H1 (cell line): ENCODE measurements around the gene LIPT2. TPM values are rescaled to one million over a fixed set of nuclear protein-coding genes. Genes with fewer than 3 reads are reported as not detected.

ENCODE experiments used
- BCL11A ChIP-seq, 2 experiments: IDR thresholded peaks; one replicate each; pipeline ENCODE4 v1.6.1; 2011; ENCODE audit warnings: low read depth in 2 of 2, low read length in 2 of 2, mild to moderate bottlenecking in 2 of 2
- CEBPB ChIP-seq: IDR thresholded peaks from 2 replicates; pipeline ENCODE4 v1.6.1; 2012; ENCODE audit warnings: low read depth, low read length
- KDM4A ChIP-seq: IDR thresholded peaks from one replicate; pipeline ENCODE4 v1.7.1; 2012; ENCODE audit warnings: low read depth, mild to moderate bottlenecking, moderate library complexity, low read length, inconsistent platforms; ENCODE audit not compliant: severe bottlenecking
- SRF ChIP-seq: IDR thresholded peaks from 2 replicates; pipeline ENCODE4 v1.6.1; 2011; ENCODE audit warnings: mild to moderate bottlenecking, low read depth, low read length, moderate library complexity
- polyA plus RNA-seq, 7 experiments: library from polyadenylated mRNA; depleted of rRNA in 3 of 7; stranded (reverse) in 5 of 7; unstranded in 2 of 7; fragments of >200 nt in 5 of 7; fragments of 200-250 nt in 2 of 7; gene quantifications; 1 replicate in 5 of 7; 2 replicates in 1 of 7; 4 replicates in 1 of 7; pipeline versions ENCODE4 v1.2.1 to v1.2.3, GENCODE V29; 2011 to 2013; ENCODE audit warnings: missing spikeins in 2 of 7, mixed read lengths in 2 of 7
- total RNA-seq: library from RNA; stranded (reverse); fragmentation: NEBNext Ultra II Directional; extraction: Animal tissue kit (Norgen Biotek cat#: 25700); gene quantifications from 2 replicates; pipeline ENCODE4 v1.2.1, GENCODE V29; 2021
- TF ChIP-seq, protein P1 (sequence below): IDR thresholded peaks from 2 replicates; pipeline ENCODE4 v1.6.1; 2012; ENCODE audit warnings: low read length, inconsistent platforms

Gene LIPT2
- total and polyA plus RNA-seq, 2 of the 8 experiments (the other 6 are each of a cell fraction or from before 2014, with no cell fraction given): 6.4 to 16.7 TPM

DNA sequence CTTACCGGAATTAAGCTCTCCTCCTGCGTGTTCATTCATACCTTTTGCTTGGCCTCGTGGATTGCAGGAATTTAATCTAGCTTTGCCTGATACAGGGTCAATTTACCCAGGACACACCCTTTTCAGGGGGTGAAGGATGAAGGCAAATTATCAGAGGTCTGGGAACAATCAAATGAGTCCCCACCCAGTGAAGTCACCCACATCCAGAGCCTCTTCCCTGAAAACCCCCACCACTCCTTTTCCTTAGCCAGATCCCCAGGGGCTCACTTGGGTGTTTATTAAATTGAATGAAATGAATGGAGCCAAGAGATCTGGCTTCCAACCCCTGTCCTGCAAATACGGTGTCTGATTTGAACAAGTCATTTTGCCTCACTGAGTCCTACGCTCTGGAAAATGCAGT, 31.0 kb upstream of the LIPT2 start (continued):
- TF ChIP-seq SRF (no peak), BCL11A (IDR thresholded peaks at IDR 0.05; ENCODE audit: low read depth in 2 of 2, low read length in 2 of 2) (no peak), KDM4A (no peak), CEBPB (no peak)
- TF ChIP-seq, protein P1, sequence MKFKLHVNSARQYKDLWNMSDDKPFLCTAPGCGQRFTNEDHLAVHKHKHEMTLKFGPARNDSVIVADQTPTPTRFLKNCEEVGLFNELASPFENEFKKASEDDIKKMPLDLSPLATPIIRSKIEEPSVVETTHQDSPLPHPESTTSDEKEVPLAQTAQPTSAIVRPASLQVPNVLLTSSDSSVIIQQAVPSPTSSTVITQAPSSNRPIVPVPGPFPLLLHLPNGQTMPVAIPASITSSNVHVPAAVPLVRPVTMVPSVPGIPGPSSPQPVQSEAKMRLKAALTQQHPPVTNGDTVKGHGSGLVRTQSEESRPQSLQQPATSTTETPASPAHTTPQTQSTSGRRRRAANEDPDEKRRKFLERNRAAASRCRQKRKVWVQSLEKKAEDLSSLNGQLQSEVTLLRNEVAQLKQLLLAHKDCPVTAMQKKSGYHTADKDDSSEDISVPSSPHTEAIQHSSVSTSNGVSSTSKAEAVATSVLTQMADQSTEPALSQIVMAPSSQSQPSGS: no peak
- TF ChIP-seq, all 59 proteins: peak for 0
